ENCODE measurements around the gene TRMT44.

DNA sequence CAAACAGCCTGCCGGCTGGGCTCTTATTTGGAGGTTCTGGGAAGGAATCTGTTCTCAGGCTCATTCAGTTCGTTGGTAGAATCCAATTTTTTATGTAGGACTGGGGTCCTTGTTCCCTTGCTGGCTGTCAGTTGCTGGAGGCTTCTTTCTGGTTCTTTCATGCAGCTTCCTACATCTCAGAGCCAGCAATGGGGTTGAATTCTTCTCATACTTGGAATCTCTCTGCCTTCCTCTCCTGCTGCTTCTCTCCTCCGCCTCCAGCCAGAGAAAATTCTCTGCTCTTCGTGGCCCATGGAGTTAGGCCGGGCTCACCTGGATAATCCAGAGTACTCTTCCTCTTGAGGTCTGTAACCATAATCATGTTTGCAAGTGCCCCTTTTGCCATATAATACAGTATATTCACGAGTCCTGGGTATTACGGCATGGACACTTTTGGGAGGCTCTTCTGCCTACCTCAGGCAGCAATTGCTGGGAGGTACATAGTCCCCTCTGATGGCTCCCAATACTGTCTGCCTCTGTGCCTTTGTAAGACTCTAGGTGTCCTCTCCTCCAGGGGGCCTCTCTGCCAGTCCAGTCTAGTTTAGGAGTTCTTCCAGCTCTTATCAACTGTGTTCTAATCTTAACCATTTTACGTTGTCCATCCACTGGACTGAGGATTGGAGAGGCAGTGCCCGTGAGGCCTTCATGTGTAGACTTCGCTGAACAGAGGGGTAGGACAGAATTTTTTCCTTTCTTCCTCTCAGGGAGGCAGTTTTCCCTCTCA, 2.2 kb downstream of the TRMT44 start:
- TF ChIP-seq, protein P1, sequence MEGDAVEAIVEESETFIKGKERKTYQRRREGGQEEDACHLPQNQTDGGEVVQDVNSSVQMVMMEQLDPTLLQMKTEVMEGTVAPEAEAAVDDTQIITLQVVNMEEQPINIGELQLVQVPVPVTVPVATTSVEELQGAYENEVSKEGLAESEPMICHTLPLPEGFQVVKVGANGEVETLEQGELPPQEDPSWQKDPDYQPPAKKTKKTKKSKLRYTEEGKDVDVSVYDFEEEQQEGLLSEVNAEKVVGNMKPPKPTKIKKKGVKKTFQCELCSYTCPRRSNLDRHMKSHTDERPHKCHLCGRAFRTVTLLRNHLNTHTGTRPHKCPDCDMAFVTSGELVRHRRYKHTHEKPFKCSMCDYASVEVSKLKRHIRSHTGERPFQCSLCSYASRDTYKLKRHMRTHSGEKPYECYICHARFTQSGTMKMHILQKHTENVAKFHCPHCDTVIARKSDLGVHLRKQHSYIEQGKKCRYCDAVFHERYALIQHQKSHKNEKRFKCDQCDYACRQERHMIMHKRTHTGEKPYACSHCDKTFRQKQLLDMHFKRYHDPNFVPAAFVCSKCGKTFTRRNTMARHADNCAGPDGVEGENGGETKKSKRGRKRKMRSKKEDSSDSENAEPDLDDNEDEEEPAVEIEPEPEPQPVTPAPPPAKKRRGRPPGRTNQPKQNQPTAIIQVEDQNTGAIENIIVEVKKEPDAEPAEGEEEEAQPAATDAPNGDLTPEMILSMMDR (IDR thresholded peaks at IDR 0.05), result no peak
- no peak for TF ChIP-seq POLR2A (IDR thresholded peaks at IDR 0.05)

Measured in thyroid gland (tissue), 4 donors.